Measurements from ENCODE around the gene GALK2. TPM values are rescaled to one million over a fixed set of nuclear protein-coding genes. Genes with fewer than 3 reads are reported as not detected.

Gene GALK2
- total and polyA plus RNA-seq, 2 experiments from 2014 or later, result 11.5 to 23.0 TPM

DNA sequence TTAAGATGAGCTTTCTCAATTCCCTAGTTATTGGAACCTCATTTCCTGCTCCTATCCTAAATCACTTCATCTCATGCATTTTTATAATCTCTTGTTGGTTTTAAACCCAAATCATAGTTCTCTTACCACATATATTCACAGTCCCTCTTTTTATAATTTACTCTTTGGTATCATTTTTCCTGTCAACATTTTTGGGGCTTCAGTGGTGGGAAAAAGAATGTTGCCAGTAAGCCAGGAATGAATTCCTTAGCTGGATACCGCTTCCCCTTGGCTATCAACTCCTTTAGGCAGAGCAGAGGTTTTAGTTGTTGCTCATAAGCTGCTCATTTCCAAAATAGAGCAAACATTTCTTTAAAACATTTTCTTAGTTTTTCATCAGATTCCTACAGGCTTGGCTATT, 112.3 kb downstream of the GALK2 start:
- Histone ChIP-seq H3K27me3 (ENCODE audit: insufficient read depth) (no peaks in the 10 kb centered on the region), H3K79me2 (replicated peaks; ENCODE audit: insufficient read depth) (no peaks in the 10 kb centered on the region), H2AFZ (no peak overlapping the region), H3K27ac (ENCODE audit: low read depth) (no peak overlapping the region), H4K20me1 (replicated peaks; ENCODE audit: insufficient read depth) (no peaks in the 10 kb centered on the region), H3F3A (replicated peaks; ENCODE audit: low read depth) (no peaks in the 10 kb centered on the region), H3K9me2 (ENCODE audit: insufficient read depth) (peaks cover 14% of the 10 kb centered on the region), H3K4me2 (no peak overlapping the region), H3K4me1 (ENCODE audit: insufficient read depth) (no peaks in the 10 kb centered on the region), H3K36me3 (ENCODE audit: insufficient read depth) (no peaks in the 10 kb centered on the region), H3K4me3 (no peak overlapping the region)
- Mint-ChIP-seq H3K36me3 (ENCODE audit: low read depth) (peaks cover 19% of the 10 kb centered on the region), H3K27me3 (ENCODE audit: insufficient read depth, low read depth, poor library complexity) (peaks cover 3% of the 10 kb centered on the region), H3K4me1 (peaks cover 13% of the 10 kb centered on the region), H3K9me3 (no peaks in the 10 kb centered on the region), H3K4me3 (no peak overlapping the region), H3K27ac (no peak overlapping the region)
- ATAC-seq, result no peak
- no peak for DNase-seq (ENCODE audit: low spot score)
- TF ChIP-seq ZNF462 (CRISPR knock-in tag; IDR thresholded peaks at IDR 0.05), result no peak
- no peak for TF ChIP-seq ZNF331 (CRISPR knock-in tag; IDR thresholded peaks at IDR 0.05; ENCODE audit: low read depth)
- TF ChIP-seq, protein P1, sequence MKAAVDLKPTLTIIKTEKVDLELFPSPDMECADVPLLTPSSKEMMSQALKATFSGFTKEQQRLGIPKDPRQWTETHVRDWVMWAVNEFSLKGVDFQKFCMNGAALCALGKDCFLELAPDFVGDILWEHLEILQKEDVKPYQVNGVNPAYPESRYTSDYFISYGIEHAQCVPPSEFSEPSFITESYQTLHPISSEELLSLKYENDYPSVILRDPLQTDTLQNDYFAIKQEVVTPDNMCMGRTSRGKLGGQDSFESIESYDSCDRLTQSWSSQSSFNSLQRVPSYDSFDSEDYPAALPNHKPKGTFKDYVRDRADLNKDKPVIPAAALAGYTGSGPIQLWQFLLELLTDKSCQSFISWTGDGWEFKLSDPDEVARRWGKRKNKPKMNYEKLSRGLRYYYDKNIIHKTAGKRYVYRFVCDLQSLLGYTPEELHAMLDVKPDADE (IDR thresholded peaks at IDR 0.05), result no peak
- TF ChIP-seq NANOG (IDR thresholded peaks at IDR 0.05; ENCODE audit: borderline replicate concordance), result no peak
- no peak for TF ChIP-seq ZNF114 (CRISPR knock-in tag; IDR thresholded peaks at IDR 0.05)
- no peak for TF ChIP-seq POLR2AphosphoS5 (IDR thresholded peaks at IDR 0.05; ENCODE audit: low read depth)
- TF ChIP-seq CTCF (conservative IDR thresholded peaks at IDR 0.05; ENCODE audit: low read depth in 2 of 2), result no peak
- no peak for TF ChIP-seq EZH2 (IDR thresholded peaks at IDR 0.05; ENCODE audit: low read depth, unreplicated experiment)
- TF ChIP-seq CREB1 (CRISPR knock-in tag; IDR thresholded peaks at IDR 0.05; ENCODE audit: low read depth), result no peak
